Neuron (in vitro differentiated cells): ENCODE measurements around the gene GALNTL6.

Source experiments
- H2AFZ ChIP-seq: one replicate; pipeline ENCODE4 v1.6.1; 2013; ENCODE audit warnings: low read depth, mild to moderate bottlenecking, inconsistent platforms, low read length, moderate library complexity
- H3K27me3 ChIP-seq: one replicate; pipeline ENCODE4 v1.6.1; 2013; ENCODE audit warnings: low read length; ENCODE audit not compliant: insufficient read depth
- H3K36me3 ChIP-seq: one replicate; pipeline ENCODE4 v1.6.1; 2013; ENCODE audit warnings: low read length; ENCODE audit not compliant: insufficient read depth
- H3K4me1 ChIP-seq: one replicate; pipeline ENCODE4 v1.6.1; 2013; ENCODE audit warnings: low read length; ENCODE audit not compliant: insufficient read depth
- H3K4me3 ChIP-seq: 2 replicates; pipeline ENCODE4 v1.5.1; 2013; ENCODE audit warnings: mild to moderate bottlenecking, low read length, moderate library complexity
- H3K9me3 ChIP-seq: one replicate; pipeline ENCODE4 v1.6.1; 2013; ENCODE audit warnings: low read length

The GALNTL6 gene

GRCh38 chr4:172225457-172225856 is 412.3 kb downstream of the GALNTL6 start:
- no peaks in the 10 kb centered on the region for H3K9me3 ChIP-seq
- H3K4me3 ChIP-seq, result no peak overlapping the region
- H3K27me3 ChIP-seq, result no peaks in the 10 kb centered on the region
- H3K36me3 ChIP-seq, result no peaks in the 10 kb centered on the region
- H3K4me1 ChIP-seq, result no peaks in the 10 kb centered on the region
- H2AFZ ChIP-seq, result no peak overlapping the region

- Histone ChIP-seq H3K4me3 (no peak overlapping the region), H3K9me3 (no peaks in the 10 kb centered on the region), H3K27me3 (no peaks in the 10 kb centered on the region), H2AFZ (no peak overlapping the region), H3K4me1 (no peaks in the 10 kb centered on the region), H3K36me3 (no peaks in the 10 kb centered on the region)
Measured at GRCh38 chr4:172232966-172233365, 419.8 kb downstream of the GALNTL6 start.

GRCh38 chr4:172243551-172243950 is 430.3 kb downstream of the GALNTL6 start:
- Histone ChIP-seq H3K27me3 (no peaks in the 10 kb centered on the region), H3K4me3 (no peak overlapping the region), H3K36me3 (no peaks in the 10 kb centered on the region), H3K4me1 (no peaks in the 10 kb centered on the region), H2AFZ (no peak overlapping the region), H3K9me3 (no peaks in the 10 kb centered on the region)

- no peak overlapping the region for H3K4me3 ChIP-seq
- H3K4me1 ChIP-seq, result no peaks in the 10 kb centered on the region
- no peaks in the 10 kb centered on the region for H3K36me3 ChIP-seq
- H2AFZ ChIP-seq, result no peak overlapping the region
- no peaks in the 10 kb centered on the region for H3K27me3 ChIP-seq
- peaks cover 2% of the 10 kb centered on the region for H3K9me3 ChIP-seq
Measured at GRCh38 chr4:172245516-172245915, 432.3 kb downstream of the GALNTL6 start.

GRCh38 chr4:172253409-172253808 is 440.2 kb downstream of the GALNTL6 start:
- H3K27me3 ChIP-seq, result no peaks in the 10 kb centered on the region
- no peak overlapping the region for H2AFZ ChIP-seq
- H3K36me3 ChIP-seq, result no peaks in the 10 kb centered on the region
- H3K4me3 ChIP-seq, result no peak overlapping the region
- peaks cover 2% of the 10 kb centered on the region for H3K9me3 ChIP-seq
- peaks cover 21% of the 10 kb centered on the region for H3K4me1 ChIP-seq

- no peaks in the 10 kb centered on the region for H3K9me3 ChIP-seq
- H3K36me3 ChIP-seq, result no peaks in the 10 kb centered on the region
- H3K4me3 ChIP-seq, result no peak overlapping the region
- no peak overlapping the region for H2AFZ ChIP-seq
- H3K4me1 ChIP-seq, result peaks cover 21% of the 10 kb centered on the region
- H3K27me3 ChIP-seq, result no peaks in the 10 kb centered on the region
Measured at GRCh38 chr4:172256820-172257219, 443.6 kb downstream of the GALNTL6 start.

GRCh38 chr4:172270397-172270796 is 457.2 kb downstream of the GALNTL6 start:
- no peaks in the 10 kb centered on the region for H3K27me3 ChIP-seq

GRCh38 chr4:172287117-172287516 is 473.9 kb downstream of the GALNTL6 start:
- H3K36me3 ChIP-seq, result no peaks in the 10 kb centered on the region
- H3K9me3 ChIP-seq, result no peaks in the 10 kb centered on the region

More at GRCh38 chr4:172270397-172270796, 457.2 kb downstream of the GALNTL6 start:
- Histone ChIP-seq H3K36me3 (no peaks in the 10 kb centered on the region), H3K4me1 (peaks cover 5% of the 10 kb centered on the region), H3K9me3 (no peaks in the 10 kb centered on the region), H2AFZ (no peak overlapping the region), H3K4me3 (no peak overlapping the region)

GRCh38 chr4:172305698-172306097 is 492.5 kb downstream of the GALNTL6 start:
- Histone ChIP-seq H3K36me3 (no peaks in the 10 kb centered on the region), H3K4me1 (no peaks in the 10 kb centered on the region), H3K9me3 (no peaks in the 10 kb centered on the region), H3K4me3 (no peak overlapping the region), H2AFZ (no peak overlapping the region), H3K27me3 (no peaks in the 10 kb centered on the region)

More at GRCh38 chr4:172287117-172287516, 473.9 kb downstream of the GALNTL6 start:
- no peak overlapping the region for H2AFZ ChIP-seq
- H3K4me1 ChIP-seq, result no peaks in the 10 kb centered on the region
- no peak overlapping the region for H3K4me3 ChIP-seq
- H3K27me3 ChIP-seq, result no peaks in the 10 kb centered on the region

GRCh38 chr4:172308078-172308477 is 494.9 kb downstream of the GALNTL6 start:
- Histone ChIP-seq H3K4me1 (no peaks in the 10 kb centered on the region), H3K36me3 (no peaks in the 10 kb centered on the region), H2AFZ (no peak overlapping the region), H3K4me3 (no peak overlapping the region), H3K27me3 (no peaks in the 10 kb centered on the region), H3K9me3 (no peaks in the 10 kb centered on the region)

- Histone ChIP-seq H3K4me3 (no peak overlapping the region), H3K4me1 (no peaks in the 10 kb centered on the region), H2AFZ (no peak overlapping the region), H3K36me3 (no peaks in the 10 kb centered on the region), H3K27me3 (no peaks in the 10 kb centered on the region), H3K9me3 (no peaks in the 10 kb centered on the region)
Measured at GRCh38 chr4:172311682-172312081, 498.5 kb downstream of the GALNTL6 start.

- Histone ChIP-seq H3K36me3 (no peaks in the 10 kb centered on the region), H3K4me3 (no peak overlapping the region), H2AFZ (no peak overlapping the region), H3K9me3 (no peaks in the 10 kb centered on the region), H3K27me3 (no peaks in the 10 kb centered on the region), H3K4me1 (no peaks in the 10 kb centered on the region)
Measured at GRCh38 chr4:172323288-172323687, 510.1 kb downstream of the GALNTL6 start.

GRCh38 chr4:172344308-172344938 is 531.2 kb downstream of the GALNTL6 start:
- Histone ChIP-seq H2AFZ (no peak overlapping the region), H3K9me3 (no peaks in the 10 kb centered on the region), H3K27me3 (no peaks in the 10 kb centered on the region), H3K4me1 (peaks cover 4% of the 10 kb centered on the region), H3K4me3 (no peak overlapping the region), H3K36me3 (no peaks in the 10 kb centered on the region)

- Histone ChIP-seq H3K27me3 (no peaks in the 10 kb centered on the region), H3K4me1 (peaks cover 4% of the 10 kb centered on the region), H3K36me3 (no peaks in the 10 kb centered on the region)
Measured at GRCh38 chr4:172348426-172348825, 535.2 kb downstream of the GALNTL6 start.

More at GRCh38 chr4:172348426-172348825, 535.2 kb downstream of the GALNTL6 start:
- H2AFZ ChIP-seq, result no peak overlapping the region
- H3K4me3 ChIP-seq, result no peak overlapping the region
- H3K9me3 ChIP-seq, result no peaks in the 10 kb centered on the region
